Fibroblast of mammary gland (primary cell): Measurements from ENCODE around the gene PCARE.

Experiments
- DNase-seq: peaks from one replicate; pipeline ENCODE4 v3.0.0-alpha.2; 2010; ENCODE audit warnings: low read depth
- H3K4me3 ChIP-seq: 2 replicates; pipeline ENCODE4 v1.5.1; 2011; ENCODE audit warnings: low read depth, mild to moderate bottlenecking, low read length, moderate library complexity; ENCODE audit not compliant: control insufficient read depth
- CTCF ChIP-seq: conservative IDR thresholded peaks from 2 replicates; pipeline ENCODE4 v1.5.1; 2011; ENCODE audit warnings: low read depth, low read length, inconsistent platforms; ENCODE audit not compliant: control insufficient read depth, insufficient read depth

PCARE gene

DNA sequence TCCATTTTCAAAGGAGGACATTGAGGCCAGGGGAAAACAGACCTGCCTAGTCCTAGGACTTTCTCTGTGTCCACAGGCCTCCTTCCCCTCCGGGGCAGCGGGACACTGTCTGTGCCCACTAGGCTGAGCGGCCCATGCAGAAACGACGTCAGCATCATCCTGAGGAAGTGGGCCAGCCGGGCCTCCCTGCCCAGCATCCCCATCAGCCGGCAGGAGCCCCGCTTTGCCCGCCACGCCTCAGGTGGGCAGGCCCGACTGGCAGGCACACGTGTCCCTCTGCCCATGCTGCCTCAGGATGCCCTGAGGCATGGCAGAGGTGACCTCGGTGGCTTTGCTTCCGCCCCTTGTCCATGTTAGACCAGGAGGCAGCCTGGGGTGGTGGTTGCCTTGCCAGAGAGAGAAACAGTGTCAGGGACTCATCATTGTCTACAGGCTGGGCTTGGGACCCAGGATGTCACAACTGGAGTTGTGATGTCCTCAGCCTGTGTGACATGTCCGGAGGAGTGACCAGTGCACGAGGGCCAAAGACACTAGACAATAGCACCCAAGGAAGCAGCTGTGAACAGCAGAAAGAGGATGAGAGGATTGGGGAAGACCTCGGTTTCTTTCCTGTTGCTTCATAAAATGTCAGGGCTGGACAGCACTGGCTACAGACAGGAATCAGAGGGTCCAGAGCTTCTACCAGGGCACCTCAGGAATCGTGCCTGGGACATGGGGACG is 56.4 kb downstream of the PCARE start:
- H3K4me3 ChIP-seq, result no peak overlapping the region
- TF ChIP-seq CTCF, result no peak
- DNase-seq, result no peak

DNA sequence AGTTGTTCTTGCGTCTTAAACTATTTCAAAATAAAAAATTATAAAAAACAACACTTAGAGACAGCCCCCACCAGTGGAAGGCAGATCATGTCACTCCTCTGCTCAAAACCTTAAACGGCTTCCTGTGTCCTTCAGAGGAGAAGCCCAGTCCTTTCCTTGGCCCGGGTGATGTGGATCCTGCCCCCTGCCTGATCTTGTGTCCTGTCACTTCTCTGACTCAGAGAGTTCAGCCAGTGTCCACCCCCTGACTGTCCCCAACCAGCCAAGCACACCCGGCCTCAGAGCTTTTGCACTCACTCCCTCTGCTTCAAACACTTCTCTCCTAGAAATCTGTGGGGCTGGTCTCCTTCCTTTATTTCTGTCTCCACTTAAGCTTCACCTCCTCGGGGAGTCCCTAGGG is 57.8 kb downstream of the PCARE start:
- TF ChIP-seq CTCF, result no peak
- H3K4me3 ChIP-seq, result no peak overlapping the region
- no peak for DNase-seq

DNA sequence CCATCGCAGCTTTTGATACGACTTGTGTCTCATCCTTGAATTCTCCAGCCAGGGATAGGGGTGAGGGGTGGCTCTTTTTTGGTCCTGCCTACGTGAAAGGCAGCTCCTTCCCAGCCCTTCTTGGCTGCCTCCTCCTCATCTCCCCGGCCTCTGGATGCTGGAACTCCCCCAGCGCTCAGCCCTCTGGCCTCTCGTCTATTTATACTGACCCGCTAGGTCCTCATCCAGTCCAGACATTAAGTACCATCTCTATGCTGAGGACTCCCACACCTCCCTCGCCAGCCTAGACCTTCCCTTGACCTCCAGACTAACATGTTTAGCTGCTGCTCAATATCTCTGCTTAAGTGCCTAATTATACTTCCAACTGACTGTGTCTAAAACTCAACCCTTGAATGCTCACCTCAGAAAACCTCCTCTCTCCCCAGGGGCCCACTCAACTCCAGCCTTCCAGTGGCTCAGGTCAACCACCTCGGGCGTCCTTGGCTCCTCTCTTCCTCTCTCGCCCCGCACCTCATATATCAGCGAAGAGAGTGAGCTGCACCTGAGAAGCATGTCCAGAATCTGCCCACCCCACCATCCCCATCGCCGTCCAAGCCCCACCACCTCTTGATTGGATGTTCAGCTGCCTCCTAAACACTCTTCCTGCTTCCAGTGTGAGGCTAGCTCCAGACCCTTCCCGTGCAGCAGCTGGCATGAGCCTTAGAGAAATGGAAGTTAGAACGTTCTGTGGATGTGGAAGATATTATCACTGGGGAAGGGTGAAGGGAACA is 58.4 kb downstream of the PCARE start:
- no peak for DNase-seq
- no peak overlapping the region for H3K4me3 ChIP-seq
- TF ChIP-seq CTCF, result no peak

GRCh38 chr2:29014811-29015421 is 59.4 kb downstream of the PCARE start:
- TF ChIP-seq CTCF, result peak; percentile 21
- peak; percentile 46 for DNase-seq
- no peak overlapping the region for H3K4me3 ChIP-seq

GRCh38 chr2:29014331-29014730 is 60.0 kb downstream of the PCARE start:
- no peak for TF ChIP-seq CTCF
- H3K4me3 ChIP-seq, result no peak overlapping the region
- DNase-seq, result no peak

GRCh38 chr2:29013057-29013780 is 61.1 kb downstream of the PCARE start:
- no peak overlapping the region for H3K4me3 ChIP-seq
- no peak for TF ChIP-seq CTCF
- DNase-seq, result no peak
